ENCODE results near the gene GRAMD1B. TPM values are rescaled to one million over a fixed set of nuclear protein-coding genes. Genes with fewer than 3 reads are reported as not detected.
"Not testable (repeated sequence)": the region's sequence is repeated elsewhere in the genome, so short reads cannot be mapped to it uniquely, and the experiment has no call there.

GRAMD1B gene
- total RNA-seq, 3 donors from 2014 or later = 3.2 to 4.4 (median 4.1) TPM

GRCh38 chr11:123461164-123461563 is 31.1 kb downstream of the GRAMD1B start:
- Histone ChIP-seq H3K9me3 (no peaks in the 10 kb centered on the region), H3K4me1 (ENCODE audit: low read depth) (no peaks in the 10 kb centered on the region), H3K36me3 (ENCODE audit: low read depth) (no peaks in the 10 kb centered on the region), H3K4me3 (no peak overlapping the region)
- DNase-seq (no peak), ATAC-seq (no peak)
- intact Hi-C loops (cut with DNase I, micrococcal nuclease) = no loop called here
- TF ChIP-seq CTCF (IDR thresholded peaks at IDR 0.05) = no peak

- peak; percentile 24 for ATAC-seq
- H3K36me3 ChIP-seq (ENCODE audit: low read depth); H3K4me1 ChIP-seq (ENCODE audit: low read depth); intact Hi-C loops (cut with DNase I, micrococcal nuclease); H3K9me3 ChIP-seq; H3K4me3 ChIP-seq; DNase-seq: not testable (repeated sequence)
Observed at GRCh38 chr11:123465667-123466066, 35.6 kb downstream of the GRAMD1B start.

GRCh38 chr11:123466172-123466571 is 36.1 kb downstream of the GRAMD1B start:
- H3K9me3 ChIP-seq; ATAC-seq; H3K36me3 ChIP-seq (ENCODE audit: low read depth); H3K4me1 ChIP-seq (ENCODE audit: low read depth); intact Hi-C loops (cut with DNase I, micrococcal nuclease); DNase-seq; H3K4me3 ChIP-seq: not testable (repeated sequence)

- ATAC-seq = no peak
- intact Hi-C loops (cut with DNase I, micrococcal nuclease) = no loop called here
- TF ChIP-seq CTCF (IDR thresholded peaks at IDR 0.05) = no peak
Observed at GRCh38 chr11:123469089-123469488, 39.0 kb downstream of the GRAMD1B start.

GRCh38 chr11:123469586-123469985 is 39.5 kb downstream of the GRAMD1B start:
- no peaks in the 10 kb centered on the region for H3K4me1 ChIP-seq (ENCODE audit: low read depth)
- ATAC-seq = no peak
- no peak for TF ChIP-seq CTCF (IDR thresholded peaks at IDR 0.05)
- no peak overlapping the region for H3K4me3 ChIP-seq
- H3K9me3 ChIP-seq = no peaks in the 10 kb centered on the region
- DNase-seq = no peak
- intact Hi-C loops (cut with DNase I, micrococcal nuclease) = no loop called here
- H3K36me3 ChIP-seq (ENCODE audit: low read depth) = no peaks in the 10 kb centered on the region

More at GRCh38 chr11:123469089-123469488, 39.0 kb downstream of the GRAMD1B start:
- no peaks in the 10 kb centered on the region for H3K36me3 ChIP-seq (ENCODE audit: low read depth)
- no peaks in the 10 kb centered on the region for H3K9me3 ChIP-seq
- DNase-seq = no peak
- H3K4me1 ChIP-seq (ENCODE audit: low read depth) = no peaks in the 10 kb centered on the region
- H3K4me3 ChIP-seq = no peak overlapping the region

- intact Hi-C loops (cut with DNase I, micrococcal nuclease) = no loop called here
- no peak overlapping the region for H3K4me3 ChIP-seq
- H3K9me3 ChIP-seq = no peaks in the 10 kb centered on the region
- no peak for TF ChIP-seq CTCF (IDR thresholded peaks at IDR 0.05)
- DNase-seq (no peak), ATAC-seq (no peak)
- H3K4me1 ChIP-seq (ENCODE audit: low read depth) = no peaks in the 10 kb centered on the region
- no peaks in the 10 kb centered on the region for H3K36me3 ChIP-seq (ENCODE audit: low read depth)
Observed at GRCh38 chr11:123470842-123471241, 40.8 kb downstream of the GRAMD1B start.

- Histone ChIP-seq H3K9me3 (no peaks in the 10 kb centered on the region), H3K36me3 (ENCODE audit: low read depth) (no peaks in the 10 kb centered on the region), H3K4me3 (no peak overlapping the region), H3K4me1 (ENCODE audit: low read depth) (no peaks in the 10 kb centered on the region)
- ATAC-seq (no peak), DNase-seq (no peak)
- TF ChIP-seq CTCF (IDR thresholded peaks at IDR 0.05) = no peak
- intact Hi-C loops (cut with DNase I, micrococcal nuclease) = no loop called here
Observed at GRCh38 chr11:123472236-123472935, 42.3 kb downstream of the GRAMD1B start.

Measured in mucosa of descending colon (tissue), 3 donors.